ENCODE results near the gene ZC3HAV1.

The ZC3HAV1 gene

GRCh38 chr7:139095194-139095659 lies 14.3 kb downstream of the ZC3HAV1 start:
- no peak for TF ChIP-seq REST (IDR thresholded peaks at IDR 0.05; ENCODE audit: insufficient read depth in 1 of 2, low read depth in 2 of 2, low read length in 2 of 2)

DNA sequence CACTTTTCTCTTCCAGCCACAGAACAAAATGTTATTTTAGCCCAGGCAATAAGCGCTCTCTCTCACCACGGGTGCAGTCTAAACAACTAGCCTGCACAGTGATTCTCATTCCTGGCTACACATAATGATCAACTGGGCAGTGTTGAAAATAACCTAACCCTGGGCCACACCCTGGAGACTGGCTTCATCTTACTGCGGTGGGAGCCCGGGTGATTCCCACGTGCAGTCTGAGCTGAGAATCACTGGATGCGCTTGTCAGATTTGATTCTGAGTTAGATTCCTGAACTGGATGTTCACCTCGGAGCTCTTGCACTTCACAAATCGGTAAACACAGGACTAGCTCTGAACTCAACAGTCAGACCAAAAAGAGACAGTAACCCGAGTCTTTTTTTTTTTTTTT lies 14.9 kb downstream of the ZC3HAV1 start:
- TF ChIP-seq FOXP2 (optimal IDR thresholded peaks at IDR 0.05; ENCODE audit: borderline replicate concordance, extremely low read depth, extremely low read length, insufficient read depth) (no peak), POLR2AphosphoS5 (IDR thresholded peaks at IDR 0.05; ENCODE audit: low read depth, low read length) (no peak), TAF1 (IDR thresholded peaks at IDR 0.05; ENCODE audit: borderline replicate concordance, insufficient read depth, low read length) (no peak), REST (IDR thresholded peaks at IDR 0.05; ENCODE audit: insufficient read depth in 1 of 2, low read depth in 2 of 2, low read length in 2 of 2) (no peak), SIN3A (IDR thresholded peaks at IDR 0.05; ENCODE audit: borderline replicate concordance, insufficient read depth, low read length) (no peak)

GRCh38 chr7:139094030-139094429 lies 15.5 kb downstream of the ZC3HAV1 start:
- no peak for TF ChIP-seq REST (IDR thresholded peaks at IDR 0.05; ENCODE audit: insufficient read depth in 1 of 2, low read depth in 2 of 2, low read length in 2 of 2)
- TF ChIP-seq SIN3A (IDR thresholded peaks at IDR 0.05; ENCODE audit: borderline replicate concordance, insufficient read depth, low read length) = no peak
- TF ChIP-seq TAF1 (IDR thresholded peaks at IDR 0.05; ENCODE audit: borderline replicate concordance, insufficient read depth, low read length) = no peak
- TF ChIP-seq POLR2AphosphoS5 (IDR thresholded peaks at IDR 0.05; ENCODE audit: low read depth, low read length) = no peak
- no peak for TF ChIP-seq FOXP2 (optimal IDR thresholded peaks at IDR 0.05; ENCODE audit: borderline replicate concordance, extremely low read depth, extremely low read length, insufficient read depth)

- TF ChIP-seq TAF1 (IDR thresholded peaks at IDR 0.05; ENCODE audit: borderline replicate concordance, insufficient read depth, low read length) = no peak
Observed at GRCh38 chr7:139092090-139092796, 17.3 kb downstream of the ZC3HAV1 start.

DNA sequence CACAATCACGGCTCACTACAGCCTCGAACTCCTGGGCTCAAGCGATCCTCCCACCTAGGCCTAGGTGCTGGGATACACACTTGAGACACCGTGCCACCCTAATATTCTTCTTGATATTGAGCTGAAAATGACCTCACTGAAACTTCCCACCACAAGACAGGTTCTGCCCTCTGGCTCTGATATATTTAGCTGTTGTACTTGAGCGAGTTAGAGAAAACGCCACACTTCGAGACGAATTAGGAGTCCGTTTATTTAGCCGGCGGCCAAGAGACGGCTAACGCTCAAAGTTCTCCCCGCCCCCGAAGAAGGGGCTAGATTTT lies 17.9 kb downstream of the ZC3HAV1 start:
- TF ChIP-seq REST (IDR thresholded peaks at IDR 0.05; ENCODE audit: insufficient read depth in 1 of 2, low read depth in 2 of 2, low read length in 2 of 2) (no peak), POLR2AphosphoS5 (IDR thresholded peaks at IDR 0.05; ENCODE audit: low read depth, low read length) (no peak), SIN3A (IDR thresholded peaks at IDR 0.05; ENCODE audit: borderline replicate concordance, insufficient read depth, low read length) (no peak), TAF1 (IDR thresholded peaks at IDR 0.05; ENCODE audit: borderline replicate concordance, insufficient read depth, low read length) (no peak), FOXP2 (optimal IDR thresholded peaks at IDR 0.05; ENCODE audit: borderline replicate concordance, extremely low read depth, extremely low read length, insufficient read depth) (no peak)
